Measurements from ENCODE around the gene MCU. TPM values are rescaled to one million over a fixed set of nuclear protein-coding genes. Genes with fewer than 3 reads are reported as not detected.

MCU gene
- total RNA-seq, 1 donor, result 42.7 TPM

- no peak overlapping the region for H3K27ac ChIP-seq (ENCODE audit: low read depth, low read length)
- H3K79me2 ChIP-seq (ENCODE audit: insufficient read depth, low read length), result peaks cover 22% of the 10 kb centered on the region
- no peaks in the 10 kb centered on the region for H3K36me3 ChIP-seq (ENCODE audit: insufficient read depth, low read length)
- TF ChIP-seq, protein P1, sequence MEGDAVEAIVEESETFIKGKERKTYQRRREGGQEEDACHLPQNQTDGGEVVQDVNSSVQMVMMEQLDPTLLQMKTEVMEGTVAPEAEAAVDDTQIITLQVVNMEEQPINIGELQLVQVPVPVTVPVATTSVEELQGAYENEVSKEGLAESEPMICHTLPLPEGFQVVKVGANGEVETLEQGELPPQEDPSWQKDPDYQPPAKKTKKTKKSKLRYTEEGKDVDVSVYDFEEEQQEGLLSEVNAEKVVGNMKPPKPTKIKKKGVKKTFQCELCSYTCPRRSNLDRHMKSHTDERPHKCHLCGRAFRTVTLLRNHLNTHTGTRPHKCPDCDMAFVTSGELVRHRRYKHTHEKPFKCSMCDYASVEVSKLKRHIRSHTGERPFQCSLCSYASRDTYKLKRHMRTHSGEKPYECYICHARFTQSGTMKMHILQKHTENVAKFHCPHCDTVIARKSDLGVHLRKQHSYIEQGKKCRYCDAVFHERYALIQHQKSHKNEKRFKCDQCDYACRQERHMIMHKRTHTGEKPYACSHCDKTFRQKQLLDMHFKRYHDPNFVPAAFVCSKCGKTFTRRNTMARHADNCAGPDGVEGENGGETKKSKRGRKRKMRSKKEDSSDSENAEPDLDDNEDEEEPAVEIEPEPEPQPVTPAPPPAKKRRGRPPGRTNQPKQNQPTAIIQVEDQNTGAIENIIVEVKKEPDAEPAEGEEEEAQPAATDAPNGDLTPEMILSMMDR (IDR thresholded peaks at IDR 0.05; ENCODE audit: extremely low read depth, low read depth, low read length), result no peak
- H2AFZ ChIP-seq (ENCODE audit: low read length), result no peak overlapping the region
- H4K20me1 ChIP-seq (ENCODE audit: insufficient read depth, low read length), result peaks cover under 1% of the 10 kb centered on the region
- no peak overlapping the region for H3K4me2 ChIP-seq (ENCODE audit: insufficient read depth, low read length)
- no peak for DNase-seq (ENCODE audit: insufficient read length, low spot score, missing footprints)
- no peak overlapping the region for H3K4me3 ChIP-seq (ENCODE audit: insufficient read depth, low read length)
- peaks cover 26% of the 10 kb centered on the region for H3K4me1 ChIP-seq (ENCODE audit: insufficient read depth, low read length)
- no peaks in the 10 kb centered on the region for H3K27me3 ChIP-seq (ENCODE audit: insufficient read depth, low read length)
- no peaks in the 10 kb centered on the region for H3K9me3 ChIP-seq (ENCODE audit: low read depth, low read length)
Measured at GRCh38 chr10:72759584-72759983, 67.6 kb downstream of the MCU start.

GRCh38 chr10:72761498-72761897, 69.6 kb downstream of the MCU start:
- Histone ChIP-seq H2AFZ (ENCODE audit: low read length) (no peak overlapping the region), H3K4me1 (ENCODE audit: insufficient read depth, low read length) (peaks cover 30% of the 10 kb centered on the region), H3K4me3 (ENCODE audit: insufficient read depth, low read length) (no peak overlapping the region), H3K4me2 (ENCODE audit: insufficient read depth, low read length) (no peak overlapping the region), H4K20me1 (ENCODE audit: insufficient read depth, low read length) (no peaks in the 10 kb centered on the region), H3K9me3 (ENCODE audit: low read depth, low read length) (no peaks in the 10 kb centered on the region), H3K27me3 (ENCODE audit: insufficient read depth, low read length) (no peaks in the 10 kb centered on the region), H3K79me2 (ENCODE audit: insufficient read depth, low read length) (peaks cover 9% of the 10 kb centered on the region), H3K36me3 (ENCODE audit: insufficient read depth, low read length) (no peaks in the 10 kb centered on the region), H3K27ac (ENCODE audit: low read depth, low read length) (no peak overlapping the region)
- TF ChIP-seq, protein P1 (IDR thresholded peaks at IDR 0.05; ENCODE audit: extremely low read depth, low read depth, low read length), result no peak
- no peak for DNase-seq (ENCODE audit: insufficient read length, low spot score, missing footprints)

DNA sequence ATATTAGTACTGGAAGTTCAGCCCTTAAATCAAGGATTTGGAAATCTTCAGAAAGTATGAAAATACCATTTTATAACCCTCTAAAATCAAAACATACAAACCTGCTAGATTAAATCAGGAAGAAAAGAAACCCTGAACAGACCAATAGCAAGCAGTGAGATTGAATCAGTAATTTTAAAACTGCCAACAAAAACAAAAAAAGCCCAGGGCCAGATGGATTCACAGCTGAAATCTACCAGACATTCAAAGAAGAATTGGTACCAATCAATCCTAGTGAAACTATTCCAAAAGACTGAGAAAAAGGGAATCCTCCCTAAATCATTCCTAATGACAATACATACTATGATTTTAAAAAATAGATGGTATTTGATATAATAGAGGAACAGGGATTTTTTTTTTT, 70.1 kb downstream of the MCU start:
- H3K27ac ChIP-seq (ENCODE audit: low read depth, low read length), result no peak overlapping the region
- H3K79me2 ChIP-seq (ENCODE audit: insufficient read depth, low read length), result peaks cover 8% of the 10 kb centered on the region
- no peaks in the 10 kb centered on the region for H3K27me3 ChIP-seq (ENCODE audit: insufficient read depth, low read length)
- H3K36me3 ChIP-seq (ENCODE audit: insufficient read depth, low read length), result no peaks in the 10 kb centered on the region
- no peak overlapping the region for H3K4me3 ChIP-seq (ENCODE audit: insufficient read depth, low read length)
- no peaks in the 10 kb centered on the region for H4K20me1 ChIP-seq (ENCODE audit: insufficient read depth, low read length)
- no peaks in the 10 kb centered on the region for H3K9me3 ChIP-seq (ENCODE audit: low read depth, low read length)
- H3K4me2 ChIP-seq (ENCODE audit: insufficient read depth, low read length), result no peak overlapping the region
- DNase-seq (ENCODE audit: insufficient read length, low spot score, missing footprints), result no peak
- no peak overlapping the region for H2AFZ ChIP-seq (ENCODE audit: low read length)
- peaks cover 26% of the 10 kb centered on the region for H3K4me1 ChIP-seq (ENCODE audit: insufficient read depth, low read length)
- TF ChIP-seq, protein P1 (IDR thresholded peaks at IDR 0.05; ENCODE audit: extremely low read depth, low read depth, low read length), result no peak

GRCh38 chr10:72763201-72763600, 71.3 kb downstream of the MCU start:
- Histone ChIP-seq H3K27ac (ENCODE audit: low read depth, low read length) (peak overlapping the region; percentile 45), H3K4me2 (ENCODE audit: insufficient read depth, low read length) (no peak overlapping the region), H3K79me2 (ENCODE audit: insufficient read depth, low read length) (peaks cover 5% of the 10 kb centered on the region)

More at GRCh38 chr10:72763201-72763600, 71.3 kb downstream of the MCU start:
- Histone ChIP-seq H3K27me3 (ENCODE audit: insufficient read depth, low read length) (no peaks in the 10 kb centered on the region), H3K9me3 (ENCODE audit: low read depth, low read length) (no peaks in the 10 kb centered on the region), H2AFZ (ENCODE audit: low read length) (no peak overlapping the region), H3K36me3 (ENCODE audit: insufficient read depth, low read length) (no peaks in the 10 kb centered on the region), H4K20me1 (ENCODE audit: insufficient read depth, low read length) (no peaks in the 10 kb centered on the region), H3K4me1 (ENCODE audit: insufficient read depth, low read length) (peaks cover 26% of the 10 kb centered on the region), H3K4me3 (ENCODE audit: insufficient read depth, low read length) (no peak overlapping the region)
- DNase-seq (ENCODE audit: insufficient read length, low spot score, missing footprints), result no peak
- TF ChIP-seq, protein P1 (IDR thresholded peaks at IDR 0.05; ENCODE audit: extremely low read depth, low read depth, low read length), result no peak

Measured in osteoblast (primary cell).